H9 (cell line): ENCODE measurements around the gene PDGFRB. TPM values are rescaled to one million over a fixed set of nuclear protein-coding genes. Genes with fewer than 3 reads are reported as not detected.

Source experiments
- DNase-seq: peaks from one replicate; pipeline ENCODE4 v3.0.0-alpha.2; 2017
- H2AFZ ChIP-seq: one replicate; pipeline ENCODE4 v1.6.1; 2013; ENCODE audit warnings: mild to moderate bottlenecking, low read length, control low read depth, moderate library complexity
- H2AK5ac ChIP-seq: 2 replicates; pipeline ENCODE4 v1.6.1; 2013; ENCODE audit warnings: low read length, control low read depth, mixed read lengths; ENCODE audit not compliant: insufficient read length
- H2BK120ac ChIP-seq: one replicate; pipeline ENCODE4 v1.6.1; 2013; ENCODE audit warnings: low read depth, mild to moderate bottlenecking, low read length, control low read depth, inconsistent platforms; ENCODE audit not compliant: poor library complexity, severe bottlenecking
- H2BK12ac ChIP-seq: 2 replicates; pipeline ENCODE4 v1.6.1; 2013; ENCODE audit warnings: low read length, control low read depth, mixed read lengths, low read depth; ENCODE audit not compliant: insufficient read length
- H2BK15ac ChIP-seq: 2 replicates; pipeline ENCODE4 v1.6.1; 2013; ENCODE audit warnings: low read depth, low read length, control low read depth
- H2BK20ac ChIP-seq: one replicate; pipeline ENCODE4 v1.6.1; 2013; ENCODE audit warnings: low read depth, mild to moderate bottlenecking, low read length, control low read depth, inconsistent platforms; ENCODE audit not compliant: poor library complexity, severe bottlenecking
- H2BK5ac ChIP-seq: 2 replicates; pipeline ENCODE4 v1.6.1; 2013; ENCODE audit warnings: low read length, control low read depth, mixed read lengths; ENCODE audit not compliant: insufficient read length
- H3K14ac ChIP-seq: 2 replicates; pipeline ENCODE4 v1.6.1; 2013; ENCODE audit warnings: low read length, control low read depth; ENCODE audit not compliant: insufficient read depth
- H3K18ac ChIP-seq: 2 replicates; pipeline ENCODE4 v1.6.1; 2013; ENCODE audit warnings: low read depth, mild to moderate bottlenecking, mixed read lengths, low read length, control low read depth; ENCODE audit not compliant: insufficient read length
- H3K23ac ChIP-seq: 2 replicates; pipeline ENCODE4 v1.6.1; 2013; ENCODE audit warnings: low read length, control low read depth, mixed read lengths, low read depth; ENCODE audit not compliant: insufficient read length
- H3K23me2 ChIP-seq: 2 replicates; pipeline ENCODE4 v1.6.1; 2013; ENCODE audit warnings: low read depth, mild to moderate bottlenecking, mixed read lengths, low read length, control low read depth; ENCODE audit not compliant: insufficient read length, poor library complexity, severe bottlenecking
- H3K27ac ChIP-seq: 2 replicates; pipeline ENCODE4 v1.5.1; 2013; ENCODE audit warnings: low read length, control low read depth, mixed read lengths, low read depth; ENCODE audit not compliant: insufficient read length
- H3K27me3 ChIP-seq: 2 replicates; pipeline ENCODE4 v1.6.1; 2013; ENCODE audit warnings: low read length, control low read depth, inconsistent platforms; ENCODE audit not compliant: insufficient read depth
- H3K4ac ChIP-seq: 2 replicates; pipeline ENCODE4 v1.6.1; 2013; ENCODE audit warnings: low read depth, mild to moderate bottlenecking, control low read depth, inconsistent platforms, low read length, moderate library complexity
- H3K4me1 ChIP-seq: 2 replicates; pipeline ENCODE4 v1.6.1; 2013; ENCODE audit warnings: low read length, control low read depth, inconsistent platforms; ENCODE audit not compliant: insufficient read depth
- H3K4me2 ChIP-seq: 2 replicates; pipeline ENCODE4 v1.6.1; 2013; ENCODE audit warnings: low read length, control low read depth, mixed read lengths; ENCODE audit not compliant: insufficient read length, insufficient read depth
- H3K56ac ChIP-seq: 2 replicates; pipeline ENCODE4 v1.6.1; 2013; ENCODE audit warnings: low read depth, mild to moderate bottlenecking, mixed read lengths, low read length, control low read depth; ENCODE audit not compliant: insufficient read length
- H3K79me1 ChIP-seq: 2 replicates; pipeline ENCODE4 v1.6.1; 2013; ENCODE audit warnings: low read depth, mild to moderate bottlenecking, moderate library complexity, low read length, control low read depth, inconsistent platforms; ENCODE audit not compliant: insufficient read depth, poor library complexity, severe bottlenecking
- H3K79me2 ChIP-seq: 2 replicates; pipeline ENCODE4 v1.6.1; 2013; ENCODE audit warnings: low read length, control low read depth, inconsistent platforms; ENCODE audit not compliant: insufficient read depth
- H3K9ac ChIP-seq: 2 replicates; pipeline ENCODE4 v1.6.1; 2013; ENCODE audit warnings: low read length, control low read depth, mixed read lengths; ENCODE audit not compliant: insufficient read length; ENCODE audit errors: extremely low read depth
- H3K9me3 ChIP-seq: one replicate; pipeline ENCODE4 v1.6.1; 2013; ENCODE audit warnings: low read depth, low read length, inconsistent platforms; ENCODE audit not compliant: control insufficient read depth
- H3T11ph ChIP-seq: one replicate; pipeline ENCODE4 v1.6.1; 2013; ENCODE audit warnings: mild to moderate bottlenecking, low read length, control low read depth, inconsistent platforms
- H4K20me1 ChIP-seq: one replicate; pipeline ENCODE4 v1.6.1; 2013; ENCODE audit not compliant: control insufficient read depth, insufficient read length, insufficient read depth
- H4K5ac ChIP-seq: 2 replicates; pipeline ENCODE4 v1.6.1; 2013; ENCODE audit warnings: low read depth, mild to moderate bottlenecking, mixed read lengths, low read length, control low read depth; ENCODE audit not compliant: insufficient read length
- H4K8ac ChIP-seq: replicated peaks from 2 replicates; pipeline ENCODE4 v1.6.1; 2013; ENCODE audit warnings: low read length, control low read depth, mixed read lengths, low read depth; ENCODE audit not compliant: insufficient read length
- H4K91ac ChIP-seq: 2 replicates; pipeline ENCODE4 v1.6.1; 2013; ENCODE audit warnings: low read depth, mild to moderate bottlenecking, moderate library complexity, mixed read lengths, low read length, control low read depth; ENCODE audit not compliant: insufficient read length
- H3K27ac Mint-ChIP-seq, 3 experiments: 2 replicates in 2 of 3; 3 replicates in 1 of 3; pipeline ENCODE4 v1.8.0; 2020 to 2021; ENCODE audit warnings: mixed read lengths in 3 of 3, mild to moderate bottlenecking in 1 of 3, moderate library complexity in 1 of 3
- H3K27me3 Mint-ChIP-seq: 2 replicates; pipeline ENCODE4 v1.8.0; 2021; ENCODE audit warnings: low read depth, mild to moderate bottlenecking, moderate library complexity, mixed read lengths
- H3K36me3 Mint-ChIP-seq, 3 experiments: 2 replicates in 2 of 3; 3 replicates in 1 of 3; pipeline ENCODE4 v1.8.0; 2020 to 2021; ENCODE audit warnings: low read depth in 3 of 3, mixed read lengths in 3 of 3; ENCODE audit not compliant: insufficient read depth in 1 of 3
- H3K4me1 Mint-ChIP-seq, 2 experiments: 2 replicates each; pipeline ENCODE4 v1.8.0; 2020; ENCODE audit warnings: mixed read lengths in 2 of 2
- H3K4me3 Mint-ChIP-seq, 2 experiments: 2 replicates in 1 of 2; 3 replicates in 1 of 2; pipeline ENCODE4 v1.8.0; 2020 to 2021; ENCODE audit warnings: mild to moderate bottlenecking in 2 of 2, mixed read lengths in 2 of 2, moderate library complexity in 1 of 2
- H3K9me3 Mint-ChIP-seq, 2 experiments: 2 replicates in 1 of 2; 3 replicates in 1 of 2; pipeline ENCODE4 v1.8.0; 2020; ENCODE audit warnings: mild to moderate bottlenecking in 2 of 2, mixed read lengths in 2 of 2, moderate library complexity in 1 of 2
- WGBS: extraction: QIAGEN DNeasy Blood & Tissue Kit; methylation state at CpG from one replicate; pipeline ENCODE4 v1.1.7; 2013; ENCODE audit warnings: missing lambda C conversion rate, low lambda C conversion rate, mixed read lengths; ENCODE audit not compliant: insufficient read length; ENCODE audit errors: extremely low coverage; 5-methylcytosine and 5-hydroxymethylcytosine counted together
- total RNA-seq: library from RNA; stranded (reverse); gene quantifications from 2 replicates; pipeline ENCODE4 v1.2.1, GENCODE V29; 2021
- TF ChIP-seq, protein P1 (sequence below): fragments of 200-600 bp; sonication (generic); conservative IDR thresholded peaks from 3 replicates; pipeline ENCODE4 v1.8.0; 2021; ENCODE audit warnings: antibody characterized with exemption, mild to moderate bottlenecking

The PDGFRB gene
- total RNA-seq, 1 experiment from 2014 or later = 2.2 TPM

DNA sequence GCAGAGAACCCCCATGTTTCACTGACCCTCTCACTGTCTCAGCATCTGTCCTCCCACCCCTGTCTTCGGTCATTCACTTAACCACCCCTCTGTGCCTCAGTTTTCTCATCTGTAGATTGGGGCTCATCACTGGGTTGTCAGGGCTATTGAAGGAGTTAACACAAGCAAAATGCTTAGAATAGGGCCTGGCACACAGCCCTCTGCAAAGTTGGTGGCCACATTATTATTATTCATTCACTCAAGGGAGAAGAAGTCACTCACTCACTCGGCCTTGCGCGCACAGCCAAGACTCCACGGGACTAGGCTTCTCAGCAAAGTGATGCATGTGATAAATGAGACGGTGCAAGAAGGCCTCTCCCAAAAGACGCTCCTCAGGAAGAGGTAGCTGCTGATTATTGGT is 8.0 kb downstream of the PDGFRB start:
- no peak overlapping the region for H3K27ac ChIP-seq
- H3K9me3 Mint-ChIP-seq = no peaks in the 10 kb centered on the region
- H4K8ac ChIP-seq = no peak overlapping the region
- H3K27me3 ChIP-seq = no peaks in the 10 kb centered on the region
- no peak overlapping the region for H2BK20ac ChIP-seq
- no peaks in the 10 kb centered on the region for H3K23me2 ChIP-seq
- no peak overlapping the region for H2BK15ac ChIP-seq
- TF ChIP-seq, protein P1, sequence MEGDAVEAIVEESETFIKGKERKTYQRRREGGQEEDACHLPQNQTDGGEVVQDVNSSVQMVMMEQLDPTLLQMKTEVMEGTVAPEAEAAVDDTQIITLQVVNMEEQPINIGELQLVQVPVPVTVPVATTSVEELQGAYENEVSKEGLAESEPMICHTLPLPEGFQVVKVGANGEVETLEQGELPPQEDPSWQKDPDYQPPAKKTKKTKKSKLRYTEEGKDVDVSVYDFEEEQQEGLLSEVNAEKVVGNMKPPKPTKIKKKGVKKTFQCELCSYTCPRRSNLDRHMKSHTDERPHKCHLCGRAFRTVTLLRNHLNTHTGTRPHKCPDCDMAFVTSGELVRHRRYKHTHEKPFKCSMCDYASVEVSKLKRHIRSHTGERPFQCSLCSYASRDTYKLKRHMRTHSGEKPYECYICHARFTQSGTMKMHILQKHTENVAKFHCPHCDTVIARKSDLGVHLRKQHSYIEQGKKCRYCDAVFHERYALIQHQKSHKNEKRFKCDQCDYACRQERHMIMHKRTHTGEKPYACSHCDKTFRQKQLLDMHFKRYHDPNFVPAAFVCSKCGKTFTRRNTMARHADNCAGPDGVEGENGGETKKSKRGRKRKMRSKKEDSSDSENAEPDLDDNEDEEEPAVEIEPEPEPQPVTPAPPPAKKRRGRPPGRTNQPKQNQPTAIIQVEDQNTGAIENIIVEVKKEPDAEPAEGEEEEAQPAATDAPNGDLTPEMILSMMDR = no peak
- H3K4ac ChIP-seq = no peak overlapping the region
- H3K36me3 Mint-ChIP-seq = no peaks in the 10 kb centered on the region
- H4K5ac ChIP-seq = no peak overlapping the region
- no peak overlapping the region for H3K18ac ChIP-seq
- H2AFZ ChIP-seq = no peak overlapping the region
- H3K14ac ChIP-seq = no peak overlapping the region
- H3K4me3 Mint-ChIP-seq = no peak overlapping the region
- H4K91ac ChIP-seq = no peak overlapping the region
- peaks cover 6% of the 10 kb centered on the region; the same call in 1 of the 2 replicates for H3K27me3 Mint-ChIP-seq
- no peak overlapping the region for H3K23ac ChIP-seq
- H4K20me1 ChIP-seq = no peaks in the 10 kb centered on the region
- no peak overlapping the region for H2BK12ac ChIP-seq
- no peaks in the 10 kb centered on the region for H3K79me1 ChIP-seq
- WGBS = no CpG with 5 or more reads among the region's 7 CpGs
- no peak for DNase-seq
- no peak overlapping the region for H2BK120ac ChIP-seq
- no peak overlapping the region for H3K56ac ChIP-seq
- H3K9me3 ChIP-seq = no peaks in the 10 kb centered on the region
- no peak overlapping the region for H2AK5ac ChIP-seq
- H3K4me2 ChIP-seq = no peak overlapping the region
- no peaks in the 10 kb centered on the region for H3K79me2 ChIP-seq
- H3K4me1 Mint-ChIP-seq = peaks cover 21 to 26% of the 10 kb centered on the region in 2 experiments
- no peak overlapping the region for H3K9ac ChIP-seq
- no peak overlapping the region for H3T11ph ChIP-seq
- H2BK5ac ChIP-seq = no peak overlapping the region
- H3K4me1 ChIP-seq = peaks cover 5% of the 10 kb centered on the region; the same call in 1 of the 2 replicates
- no peak overlapping the region for H3K27ac Mint-ChIP-seq
